Astrocyte (in vitro differentiated cells and primary cell): ENCODE data around the gene CACNA1D.

Experiments used
- EZH2 ChIP-seq: IDR thresholded peaks from 2 replicates; pipeline ENCODE4 v1.6.1; 2012; ENCODE audit warnings: mild to moderate bottlenecking, low read length, inconsistent platforms; ENCODE audit not compliant: insufficient read depth
- TF ChIP-seq, protein P1 (sequence below): IDR thresholded peaks from 2 replicates; pipeline ENCODE4 v1.5.1; 2011; ENCODE audit warnings: low read depth, mild to moderate bottlenecking, inconsistent platforms, low read length, moderate library complexity; ENCODE audit not compliant: insufficient read depth

DNA sequence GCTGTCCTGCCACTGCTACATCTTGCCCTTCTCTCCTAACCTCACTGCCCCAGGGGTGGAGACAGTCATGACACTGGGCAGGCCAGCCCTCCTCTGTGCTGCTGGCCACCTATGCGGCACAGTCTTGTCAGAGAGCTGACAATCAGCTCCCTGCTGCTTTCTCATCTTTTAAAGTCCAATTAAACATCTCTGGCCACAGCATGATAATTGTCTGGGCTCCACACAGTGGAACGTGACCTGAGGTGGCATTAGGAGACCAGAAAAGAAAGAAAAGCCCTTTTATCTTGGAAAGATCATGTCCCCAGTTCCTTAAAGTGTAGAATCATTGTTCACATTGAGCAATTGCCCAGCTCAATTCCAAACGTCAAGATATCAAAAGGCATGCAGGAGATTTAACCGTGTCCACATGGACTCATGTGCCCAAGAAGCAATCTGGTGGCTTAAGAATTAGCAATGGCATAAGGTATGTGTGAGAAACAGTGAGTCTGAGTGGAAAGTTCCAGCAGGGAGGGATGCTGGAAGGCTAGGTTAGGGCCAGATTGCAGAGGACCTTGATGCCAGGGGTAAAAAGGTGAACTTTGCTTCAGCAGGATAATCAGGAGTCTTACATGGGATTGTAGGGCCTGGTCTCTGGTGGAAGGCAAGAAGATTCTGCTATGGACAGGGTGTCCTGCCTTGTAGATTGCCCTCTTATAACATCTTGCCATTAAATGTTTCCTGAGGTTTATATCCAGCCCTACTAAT, 15.3 kb upstream of the CACNA1D start:
- TF ChIP-seq, protein P1, sequence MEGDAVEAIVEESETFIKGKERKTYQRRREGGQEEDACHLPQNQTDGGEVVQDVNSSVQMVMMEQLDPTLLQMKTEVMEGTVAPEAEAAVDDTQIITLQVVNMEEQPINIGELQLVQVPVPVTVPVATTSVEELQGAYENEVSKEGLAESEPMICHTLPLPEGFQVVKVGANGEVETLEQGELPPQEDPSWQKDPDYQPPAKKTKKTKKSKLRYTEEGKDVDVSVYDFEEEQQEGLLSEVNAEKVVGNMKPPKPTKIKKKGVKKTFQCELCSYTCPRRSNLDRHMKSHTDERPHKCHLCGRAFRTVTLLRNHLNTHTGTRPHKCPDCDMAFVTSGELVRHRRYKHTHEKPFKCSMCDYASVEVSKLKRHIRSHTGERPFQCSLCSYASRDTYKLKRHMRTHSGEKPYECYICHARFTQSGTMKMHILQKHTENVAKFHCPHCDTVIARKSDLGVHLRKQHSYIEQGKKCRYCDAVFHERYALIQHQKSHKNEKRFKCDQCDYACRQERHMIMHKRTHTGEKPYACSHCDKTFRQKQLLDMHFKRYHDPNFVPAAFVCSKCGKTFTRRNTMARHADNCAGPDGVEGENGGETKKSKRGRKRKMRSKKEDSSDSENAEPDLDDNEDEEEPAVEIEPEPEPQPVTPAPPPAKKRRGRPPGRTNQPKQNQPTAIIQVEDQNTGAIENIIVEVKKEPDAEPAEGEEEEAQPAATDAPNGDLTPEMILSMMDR, result no peak
- TF ChIP-seq EZH2, result no peak
